Stimulated activated CD4-positive, alpha-beta T cell treated with anti-CD3 and anti-CD28 coated beads, Interleukin-4, amount 100 ng/mL, for 48 hours (primary cell): ENCODE measurements around the gene NRCAM.

Experiments
- DNase-seq, 2 donors: peaks; one replicate each; pipeline ENCODE4 v3.0.0-alpha.2; 2020; ENCODE audit warnings: low read depth in 2 of 2

NRCAM gene

GRCh38 chr7:108204281-108204796 is 251.9 kb downstream of the NRCAM start:
- no peak for DNase-seq

- no peak for DNase-seq
These were observed 252.7 kb downstream of the NRCAM start for GRCh38 chr7:108203537-108203936.

DNA sequence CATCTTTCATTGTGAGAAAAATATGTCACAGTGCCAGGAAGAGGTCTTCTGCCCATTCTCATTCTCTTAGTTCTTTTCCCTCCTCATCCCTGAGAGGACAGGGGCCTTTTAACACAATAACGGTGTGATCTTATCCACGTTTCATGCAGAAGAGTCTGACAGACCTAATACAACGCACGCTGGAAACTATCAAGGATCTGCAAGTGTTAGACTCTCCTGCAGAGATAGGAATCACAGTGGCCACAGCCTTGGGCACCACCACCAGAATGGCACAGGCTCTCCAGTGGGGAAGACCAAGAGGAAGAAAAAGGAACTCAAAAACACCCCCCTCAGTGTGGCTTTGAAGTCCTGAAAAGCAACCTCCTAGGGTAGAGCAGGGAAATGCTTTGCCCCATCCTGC is 253.5 kb downstream of the NRCAM start:
- no peak for DNase-seq

DNA sequence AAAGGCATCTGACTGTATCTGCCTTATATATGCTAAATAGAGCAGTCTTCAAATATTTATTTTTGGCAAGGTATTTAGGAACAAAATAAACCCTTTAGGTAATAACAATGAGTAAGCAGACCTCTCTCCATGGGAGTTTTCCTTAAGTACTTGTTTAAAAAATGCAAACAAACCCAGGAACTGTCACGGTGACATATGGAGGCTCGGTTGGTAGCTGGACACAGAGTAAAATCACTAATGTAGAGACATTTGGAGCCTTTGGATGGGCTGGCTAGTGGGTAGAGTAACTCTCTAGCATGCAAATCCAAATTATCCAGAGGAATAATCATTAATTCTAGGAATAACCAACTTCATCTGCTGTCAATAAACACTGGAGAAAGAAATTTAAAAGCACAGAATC is 254.5 kb downstream of the NRCAM start:
- no peak for DNase-seq

- DNase-seq, result no peak
These were observed 255.9 kb downstream of the NRCAM start for GRCh38 chr7:108200326-108200725.

GRCh38 chr7:108197371-108198091 is 258.7 kb downstream of the NRCAM start:
- no peak for DNase-seq

- no peak for DNase-seq
These were observed 260.2 kb downstream of the NRCAM start for GRCh38 chr7:108196004-108196403.

- no peak for DNase-seq
These were observed 262.4 kb downstream of the NRCAM start for GRCh38 chr7:108193594-108194498.

DNA sequence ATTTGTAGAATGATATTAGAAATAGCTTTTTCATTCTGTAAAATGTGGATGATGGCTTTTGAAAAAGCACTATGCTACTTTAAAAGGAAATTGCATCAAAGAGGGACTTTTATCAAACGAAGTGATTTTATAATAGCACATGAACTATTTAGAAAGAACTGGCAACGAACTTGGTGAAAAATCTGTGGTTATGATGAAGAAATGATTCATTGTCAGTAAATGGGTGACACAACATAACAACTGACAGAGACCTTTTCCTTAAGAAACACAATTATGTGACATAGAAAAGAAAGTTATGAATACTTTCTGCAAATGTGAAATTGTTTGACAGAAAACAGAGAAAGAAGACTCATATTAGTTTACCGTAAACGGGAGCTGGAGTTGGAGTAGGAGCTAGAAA is 265.3 kb downstream of the NRCAM start:
- DNase-seq, result no peak

DNA sequence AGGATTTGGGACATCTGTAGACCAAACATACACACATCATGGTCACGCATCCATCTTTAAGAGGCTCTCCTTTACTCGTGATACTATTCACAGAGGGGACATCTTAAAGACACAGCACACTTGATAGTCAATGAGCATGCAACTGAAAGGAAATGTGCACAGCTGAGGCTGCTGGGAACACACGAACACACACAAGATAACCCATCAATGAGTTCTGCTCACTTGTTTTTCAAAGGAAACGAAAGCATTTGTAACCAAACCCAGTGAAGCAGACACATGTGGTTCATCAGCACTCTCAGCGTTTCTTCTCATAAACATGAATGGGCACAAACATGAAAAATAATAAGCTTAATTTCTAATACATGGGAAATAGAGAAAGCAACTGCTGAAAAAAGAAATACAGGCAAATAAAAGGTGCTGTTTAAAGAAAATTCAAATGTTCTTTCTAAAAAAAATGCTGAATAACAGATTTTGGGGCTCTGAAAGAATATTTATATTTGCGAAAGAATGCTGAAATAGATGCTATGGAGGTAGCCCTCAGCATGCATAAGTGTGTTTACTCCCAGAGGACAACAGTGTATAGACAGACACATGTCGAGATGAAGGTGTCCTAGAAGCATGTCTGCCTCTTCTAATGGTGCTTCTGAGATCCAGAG is 266.4 kb downstream of the NRCAM start:
- no peak for DNase-seq

DNA sequence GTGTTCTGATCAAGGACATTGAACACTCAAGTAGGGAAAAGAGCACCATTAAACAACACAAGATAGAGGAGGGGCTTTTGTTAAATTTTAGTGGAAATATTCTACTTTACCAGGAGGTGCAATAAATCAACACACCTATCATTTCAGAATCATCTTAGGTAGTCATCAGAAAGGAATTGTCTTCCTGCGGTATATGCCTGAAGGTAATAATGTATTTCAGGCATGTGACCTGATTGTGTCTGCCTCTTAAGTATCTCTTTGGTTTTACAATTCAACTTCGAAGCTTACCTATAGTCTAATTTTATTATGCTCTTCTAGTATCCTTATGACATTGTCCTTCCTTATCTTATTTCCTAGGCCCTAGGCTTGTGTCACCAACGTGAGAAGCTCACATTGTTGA is 267.5 kb downstream of the NRCAM start:
- no peak for DNase-seq

GRCh38 chr7:108181073-108181985 is 274.9 kb downstream of the NRCAM start:
- DNase-seq, result no peak

DNA sequence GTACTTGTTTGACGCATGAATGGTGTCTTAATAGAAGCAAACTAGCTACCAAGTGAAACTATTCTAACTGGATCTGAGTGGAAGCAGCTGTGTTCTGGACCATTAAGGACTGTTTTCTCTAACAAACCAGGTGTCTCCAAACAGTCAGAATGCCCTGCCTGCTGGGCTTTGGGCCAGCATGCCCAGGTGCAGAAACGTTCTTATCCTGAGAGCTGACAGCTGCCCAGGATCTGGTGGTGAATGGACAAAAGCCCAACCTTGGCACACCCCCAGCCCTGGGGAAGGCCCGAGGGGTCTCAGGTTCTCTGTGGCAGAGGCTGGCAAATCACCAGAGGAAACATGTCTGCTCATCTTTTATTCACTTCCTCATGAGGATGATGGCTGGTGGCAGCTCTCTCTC is 277.8 kb downstream of the NRCAM start:
- DNase-seq, result no peak

- DNase-seq, result no peak
These were observed 285.1 kb downstream of the NRCAM start for GRCh38 chr7:108171164-108171563.

- DNase-seq, result no peak
These were observed 286.0 kb downstream of the NRCAM start for GRCh38 chr7:108170251-108170650.

GRCh38 chr7:108167460-108167859 is 288.8 kb downstream of the NRCAM start:
- no peak for DNase-seq

GRCh38 chr7:108166687-108167086 is 289.5 kb downstream of the NRCAM start:
- DNase-seq, result no peak

GRCh38 chr7:108165723-108166122 is 290.5 kb downstream of the NRCAM start:
- DNase-seq, result no peak

DNA sequence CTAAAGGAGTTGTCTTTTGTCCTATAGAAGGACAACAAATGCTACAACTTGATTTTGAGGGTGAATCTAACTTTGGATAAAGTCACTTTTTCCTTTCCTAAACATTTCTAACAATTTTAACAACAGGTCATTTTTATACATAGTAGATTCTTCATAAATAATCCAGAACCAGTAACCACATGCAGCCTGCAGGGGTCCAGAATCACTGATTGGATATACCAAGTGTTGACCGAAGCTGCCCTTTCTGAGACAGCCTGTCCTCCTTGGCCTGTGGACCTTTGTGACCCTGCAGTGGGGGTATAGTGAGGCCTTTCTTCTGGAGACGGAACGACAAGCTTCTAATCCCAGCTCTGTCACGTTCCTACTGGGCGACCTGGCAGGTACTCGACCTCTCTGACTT is 291.3 kb downstream of the NRCAM start:
- no peak for DNase-seq

DNA sequence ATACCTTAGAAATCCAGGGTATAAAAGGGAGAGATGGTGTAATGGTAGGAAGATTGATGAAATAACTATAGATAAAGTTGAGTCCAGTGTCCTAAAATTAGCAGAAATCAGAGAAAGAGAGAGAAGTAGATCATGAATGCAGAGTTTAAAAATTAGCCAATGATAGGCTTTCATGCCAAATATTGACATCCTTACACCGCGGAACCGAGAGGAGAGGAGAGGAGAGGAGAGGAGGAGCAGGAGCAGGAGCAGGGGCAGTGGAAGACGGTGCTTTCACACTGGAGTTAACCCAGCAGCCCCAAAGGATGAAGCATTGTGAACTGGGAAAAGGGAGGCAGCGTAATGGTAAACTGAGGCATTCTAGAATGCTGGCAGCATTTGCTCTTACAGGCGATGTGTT is 291.9 kb downstream of the NRCAM start:
- DNase-seq, result no peak

DNA sequence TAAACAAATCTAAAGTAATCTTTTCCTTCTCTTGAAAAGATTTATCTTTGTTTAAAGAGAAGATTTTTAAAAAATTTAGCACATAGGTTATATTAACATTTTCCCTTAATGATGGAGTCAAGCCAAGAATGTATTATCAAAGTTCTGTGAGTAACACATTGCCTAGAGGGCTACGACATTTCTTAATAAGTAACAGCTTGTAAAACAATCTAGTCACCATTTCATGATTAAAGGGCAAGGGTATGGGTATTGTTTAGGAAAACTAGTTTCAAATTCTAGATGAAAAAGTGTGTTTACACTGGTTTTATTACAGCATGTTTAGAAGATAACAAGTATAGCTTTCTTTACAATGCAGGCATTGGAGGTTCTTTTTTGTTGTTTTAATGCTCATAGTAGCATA is 297.5 kb downstream of the NRCAM start:
- no peak for DNase-seq
